ENCODE results near the gene DPF3. TPM values are rescaled to one million over a fixed set of nuclear protein-coding genes. Genes with fewer than 3 reads are reported as not detected.

DPF3 gene
- total and polyA plus RNA-seq, 11 donors: 13.5 to 53.8 (median 37.0) TPM

DNA sequence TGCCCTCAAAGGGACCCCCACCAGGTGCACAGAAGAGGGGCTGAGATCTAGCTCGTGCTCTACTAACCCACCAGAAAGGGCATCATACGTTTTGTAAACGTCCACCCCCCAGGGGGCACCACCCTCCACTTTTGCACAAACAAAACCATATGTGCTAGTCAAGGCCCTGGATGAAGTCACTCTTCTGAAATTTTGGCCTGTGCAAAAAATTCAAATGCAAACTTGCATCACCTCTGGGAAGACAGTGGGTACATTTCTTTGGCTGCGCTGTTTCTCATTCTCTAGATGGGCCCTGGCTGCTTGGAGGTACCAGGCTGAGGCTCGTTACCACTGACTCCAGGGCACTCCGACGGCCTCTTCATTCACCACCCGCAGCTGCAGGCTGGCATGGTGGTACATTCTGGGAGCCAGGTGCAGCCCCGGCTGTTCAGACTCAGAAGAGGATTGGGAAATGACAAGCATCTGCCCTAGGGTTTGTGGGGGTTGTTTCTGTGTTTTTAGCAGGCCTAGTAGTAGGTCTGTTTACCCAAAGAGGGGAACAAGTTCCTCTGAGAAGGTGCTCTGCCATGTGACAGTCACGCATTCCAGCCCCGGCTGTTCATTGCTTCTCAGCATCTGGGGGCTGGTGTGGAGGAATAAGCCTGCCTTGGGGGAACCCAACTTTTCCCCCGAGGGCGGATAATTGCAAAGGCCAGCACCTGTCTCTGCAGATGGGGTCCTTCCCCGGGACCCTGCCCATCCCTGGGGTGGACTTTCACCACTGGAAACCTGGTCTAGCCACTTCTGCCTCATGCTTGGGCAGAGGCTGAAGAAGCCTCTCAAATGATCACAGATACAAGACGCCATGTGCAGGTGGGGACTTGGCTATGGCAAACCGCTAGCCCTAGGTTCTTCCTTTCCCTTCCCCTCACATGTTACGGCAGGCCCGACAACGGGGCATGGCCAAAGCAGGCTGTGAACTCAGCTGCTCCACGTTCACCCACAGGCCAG lies 147.6 kb downstream of the DPF3 start:
- DNase-seq: no peak
- H3K27ac ChIP-seq: no peak overlapping the region
- no peak overlapping the region for H3K4me3 ChIP-seq
- peak in 2 of 4 donors; percentile 23 to 24 for ATAC-seq
- H3K4me1 ChIP-seq: peaks cover 0 to 32% (median 4%) of the 10 kb centered on the region in 12 donors
- TF ChIP-seq POLR2A (IDR thresholded peaks at IDR 0.05): no peak
- TF ChIP-seq, protein P1, sequence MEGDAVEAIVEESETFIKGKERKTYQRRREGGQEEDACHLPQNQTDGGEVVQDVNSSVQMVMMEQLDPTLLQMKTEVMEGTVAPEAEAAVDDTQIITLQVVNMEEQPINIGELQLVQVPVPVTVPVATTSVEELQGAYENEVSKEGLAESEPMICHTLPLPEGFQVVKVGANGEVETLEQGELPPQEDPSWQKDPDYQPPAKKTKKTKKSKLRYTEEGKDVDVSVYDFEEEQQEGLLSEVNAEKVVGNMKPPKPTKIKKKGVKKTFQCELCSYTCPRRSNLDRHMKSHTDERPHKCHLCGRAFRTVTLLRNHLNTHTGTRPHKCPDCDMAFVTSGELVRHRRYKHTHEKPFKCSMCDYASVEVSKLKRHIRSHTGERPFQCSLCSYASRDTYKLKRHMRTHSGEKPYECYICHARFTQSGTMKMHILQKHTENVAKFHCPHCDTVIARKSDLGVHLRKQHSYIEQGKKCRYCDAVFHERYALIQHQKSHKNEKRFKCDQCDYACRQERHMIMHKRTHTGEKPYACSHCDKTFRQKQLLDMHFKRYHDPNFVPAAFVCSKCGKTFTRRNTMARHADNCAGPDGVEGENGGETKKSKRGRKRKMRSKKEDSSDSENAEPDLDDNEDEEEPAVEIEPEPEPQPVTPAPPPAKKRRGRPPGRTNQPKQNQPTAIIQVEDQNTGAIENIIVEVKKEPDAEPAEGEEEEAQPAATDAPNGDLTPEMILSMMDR (IDR thresholded peaks at IDR 0.05): peak in 2 of 12 donors; percentile 9 to 12
- WGBS, 4 donors: 74 to 83% (median 79%) methylated on average over 13 to 20 of the region's 20 CpGs
- intact Hi-C loops (cut with DNase I): no loop called here
- H3K9me3 ChIP-seq: peaks cover 0 to 5% (median 0%) of the 10 kb centered on the region in 12 donors
- H3K36me3 ChIP-seq: peaks cover 0 to 20% (median 0%) of the 10 kb centered on the region in 9 donors
- no peaks in the 10 kb centered on the region for H3K27me3 ChIP-seq

- H3K36me3 ChIP-seq: peaks cover 0 to 16% (median 0%) of the 10 kb centered on the region in 9 donors
- no peaks in the 10 kb centered on the region for H3K27me3 ChIP-seq
- H3K4me3 ChIP-seq: no peak overlapping the region
- 56 to 76% (median 64%) methylated on average over 5 of the region's 5 CpGs for WGBS, 4 donors
- H3K9me3 ChIP-seq: peaks cover 0 to 5% (median 0%) of the 10 kb centered on the region in 12 donors
- intact Hi-C loops (cut with DNase I): no loop called here
- TF ChIP-seq, protein P1 (IDR thresholded peaks at IDR 0.05): no peak
- TF ChIP-seq POLR2A (IDR thresholded peaks at IDR 0.05): no peak
- DNase-seq (no peak), ATAC-seq (peak in 1 of 4 donors; percentile 20)
- no peak overlapping the region for H3K27ac ChIP-seq
- peaks cover 0 to 37% (median 4%) of the 10 kb centered on the region in 12 donors for H3K4me1 ChIP-seq
Observed at GRCh38 chr14:72745546-72745945, 148.4 kb downstream of the DPF3 start.

- ATAC-seq: no peak
- Histone ChIP-seq H3K27me3 (no peaks in the 10 kb centered on the region), H3K27ac (peak overlapping the region in 1 of 12 donors; percentile 34), H3K9me3 (peaks cover 0 to 5% (median 0%) of the 10 kb centered on the region in 12 donors), H3K4me1 (peaks cover 0 to 43% (median 4%) of the 10 kb centered on the region in 12 donors), H3K36me3 (peaks cover 0 to 16% (median 0%) of the 10 kb centered on the region in 9 donors), H3K4me3 (no peak overlapping the region)
- 86 to 91% (median 90%) methylated on average over 8 of the region's 8 CpGs for WGBS, 4 donors
- TF ChIP-seq, protein P1 (IDR thresholded peaks at IDR 0.05): no peak
- TF ChIP-seq POLR2A (IDR thresholded peaks at IDR 0.05): no peak
- DNase-seq: no peak
- intact Hi-C loops (cut with DNase I): no loop called here
Observed at GRCh38 chr14:72744416-72745120, 149.3 kb downstream of the DPF3 start.

All from heart left ventricle (tissue), 16 donors.